KOPT-K1 (cell line): ENCODE data around the gene EVA1C.
"Not testable (repeated sequence)": the region's sequence is repeated elsewhere in the genome, so short reads cannot be mapped to it uniquely, and the experiment has no call there.

Experiments used
- H3K27ac ChIP-seq: fragments of 200-600 bp; sonication (generic); 2 replicates; pipeline ENCODE4 v1.5.1; 2016; ENCODE audit warnings: antibody characterized with exemption, mild to moderate bottlenecking, low read depth, low read length; ENCODE audit not compliant: poor library complexity, severe bottlenecking
- H3K36me3 ChIP-seq: fragments of 200-600 bp; sonication (generic); 2 replicates; pipeline ENCODE4 v1.5.1; 2017; ENCODE audit warnings: antibody characterized with exemption, mild to moderate bottlenecking, low read length, moderate library complexity; ENCODE audit not compliant: insufficient read depth
- H3K9me3 ChIP-seq: fragments of 200-600 bp; sonication (generic); 2 replicates; pipeline ENCODE4 v1.5.1; 2017; ENCODE audit warnings: antibody characterized with exemption, low read length, mild to moderate bottlenecking; ENCODE audit not compliant: insufficient read depth, poor library complexity, severe bottlenecking

EVA1C gene

DNA sequence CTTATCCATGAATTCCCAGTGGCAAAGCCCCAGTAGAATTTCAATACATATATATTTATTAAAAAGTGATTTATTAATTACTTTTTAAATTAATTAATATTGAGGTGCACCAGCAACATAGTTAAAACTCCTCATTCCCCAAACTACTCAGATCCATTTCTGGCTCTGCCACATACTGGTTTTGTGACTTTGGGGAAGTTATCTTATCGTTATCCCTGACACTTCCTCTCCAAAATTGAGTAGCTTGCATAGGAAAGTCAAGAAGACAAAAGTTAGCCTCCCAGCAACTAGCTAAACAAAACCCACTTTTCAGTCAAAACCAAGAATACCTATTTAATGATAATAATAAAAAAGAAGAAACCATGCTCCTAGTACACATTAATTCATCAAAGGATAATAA is 136.9 kb downstream of the EVA1C start:
- no peak overlapping the region for H3K27ac ChIP-seq
- H3K9me3 ChIP-seq: no peaks in the 10 kb centered on the region
- no peaks in the 10 kb centered on the region for H3K36me3 ChIP-seq

- Histone ChIP-seq H3K9me3 (no peaks in the 10 kb centered on the region), H3K27ac (no peak overlapping the region), H3K36me3 (no peaks in the 10 kb centered on the region)
Observed at GRCh38 chr21:32549886-32550285, 137.4 kb downstream of the EVA1C start.

DNA sequence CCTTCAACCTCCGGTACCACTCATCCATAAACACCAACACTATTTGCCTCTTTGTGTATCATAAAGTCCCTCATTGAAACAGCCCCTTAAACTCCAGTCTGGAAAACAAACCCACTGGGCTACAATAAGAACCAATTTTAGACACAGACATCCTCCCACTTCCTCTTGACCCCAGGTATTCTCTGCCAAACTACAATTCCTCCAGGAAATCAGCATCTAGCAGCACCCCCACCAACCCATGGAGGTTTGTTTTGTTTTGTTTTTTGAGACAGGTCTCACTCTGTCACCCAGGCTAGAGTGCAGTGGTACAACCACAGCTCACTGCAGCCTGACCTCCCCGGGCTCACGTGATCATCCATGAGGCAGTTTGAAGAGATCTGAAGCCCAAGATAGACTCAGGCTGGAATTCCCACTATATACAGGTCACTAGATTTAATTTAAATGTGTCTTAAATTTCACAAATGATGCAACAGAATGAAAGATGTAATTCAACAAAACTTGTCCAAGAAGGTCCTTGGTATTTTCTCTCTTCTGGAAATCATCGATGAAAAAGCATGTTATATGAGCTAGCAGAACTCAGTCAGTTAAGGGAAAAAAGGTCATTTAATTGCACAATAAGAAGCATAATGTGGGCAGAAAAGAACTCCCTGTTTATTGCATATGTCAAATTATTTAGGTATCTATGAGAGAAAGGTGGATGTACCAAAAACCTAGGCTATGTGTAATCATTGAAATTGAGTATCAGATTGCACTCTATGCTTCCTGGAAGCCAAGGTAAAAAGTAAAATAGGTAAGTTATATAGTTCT is 142.5 kb downstream of the EVA1C start:
- no peak overlapping the region for H3K27ac ChIP-seq
- H3K9me3 ChIP-seq: no peaks in the 10 kb centered on the region
- no peaks in the 10 kb centered on the region for H3K36me3 ChIP-seq

GRCh38 chr21:32558106-32558505 is 145.6 kb downstream of the EVA1C start:
- Histone ChIP-seq H3K27ac (no peak overlapping the region), H3K36me3 (no peaks in the 10 kb centered on the region), H3K9me3 (no peaks in the 10 kb centered on the region)

DNA sequence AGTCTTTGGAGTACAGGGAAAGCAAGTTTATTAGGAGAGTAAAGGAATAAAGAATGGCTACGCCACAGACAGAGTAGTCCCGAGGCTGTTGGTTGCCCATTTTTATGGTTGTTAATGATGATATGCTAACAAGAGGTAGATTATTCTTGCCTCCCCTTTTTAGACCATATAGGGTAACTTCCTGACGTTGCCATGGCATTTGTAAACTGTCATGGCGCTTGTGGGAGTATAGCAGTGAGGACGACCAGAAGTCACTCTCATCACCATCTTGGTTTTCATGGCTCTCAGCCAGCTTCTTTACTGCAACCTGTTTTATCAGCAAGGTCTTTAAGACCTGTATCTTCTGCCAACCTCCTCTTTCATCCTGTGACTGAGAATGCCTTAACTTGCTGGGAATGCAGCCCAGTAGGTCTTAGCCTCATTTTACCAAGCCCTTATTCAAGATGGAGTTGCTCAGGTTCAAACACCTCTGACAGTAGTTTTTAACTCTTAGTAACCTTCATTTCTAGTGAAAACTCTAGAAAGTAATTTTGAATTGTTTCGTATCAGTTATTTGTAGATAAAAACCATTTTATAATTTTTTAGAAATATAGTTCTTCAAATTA is 146.6 kb downstream of the EVA1C start:
- H3K36me3 ChIP-seq: no peaks in the 10 kb centered on the region
- peaks cover 5% of the 10 kb centered on the region for H3K9me3 ChIP-seq
- H3K27ac ChIP-seq: no peak overlapping the region

DNA sequence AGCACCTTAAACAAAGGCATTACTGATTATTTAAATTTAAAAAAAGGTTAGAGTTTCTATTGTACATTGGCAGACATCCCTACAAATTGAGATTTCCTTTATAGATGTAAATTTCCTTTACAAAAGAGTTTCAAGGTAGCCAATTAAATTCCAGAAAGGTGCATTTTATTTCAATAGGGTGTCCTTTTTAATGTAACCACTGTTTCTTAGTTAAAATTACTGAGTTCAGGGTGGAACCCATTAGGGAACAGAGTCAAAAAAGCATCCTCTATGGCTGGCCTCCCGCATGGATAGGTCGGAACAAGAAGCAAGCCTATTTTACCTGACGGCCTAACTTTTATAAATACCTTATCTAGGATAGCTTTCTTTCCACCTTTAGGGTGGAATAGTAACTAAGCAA is 148.4 kb downstream of the EVA1C start:
- no peaks in the 10 kb centered on the region for H3K36me3 ChIP-seq
- H3K9me3 ChIP-seq: peaks cover 15% of the 10 kb centered on the region

GRCh38 chr21:32561476-32561875 is 149.0 kb downstream of the EVA1C start:
- H3K27ac ChIP-seq, H3K36me3 ChIP-seq: not testable (repeated sequence)
- H3K9me3 ChIP-seq: peaks cover 15% of the 10 kb centered on the region

More for the DNA sequence above, 148.4 kb downstream of the EVA1C start:
- H3K27ac ChIP-seq: no peak overlapping the region

- Histone ChIP-seq H3K9me3 (peaks cover 15% of the 10 kb centered on the region), H3K36me3 (no peaks in the 10 kb centered on the region), H3K27ac (no peak overlapping the region)
Observed at GRCh38 chr21:32562426-32562825, 149.9 kb downstream of the EVA1C start.

DNA sequence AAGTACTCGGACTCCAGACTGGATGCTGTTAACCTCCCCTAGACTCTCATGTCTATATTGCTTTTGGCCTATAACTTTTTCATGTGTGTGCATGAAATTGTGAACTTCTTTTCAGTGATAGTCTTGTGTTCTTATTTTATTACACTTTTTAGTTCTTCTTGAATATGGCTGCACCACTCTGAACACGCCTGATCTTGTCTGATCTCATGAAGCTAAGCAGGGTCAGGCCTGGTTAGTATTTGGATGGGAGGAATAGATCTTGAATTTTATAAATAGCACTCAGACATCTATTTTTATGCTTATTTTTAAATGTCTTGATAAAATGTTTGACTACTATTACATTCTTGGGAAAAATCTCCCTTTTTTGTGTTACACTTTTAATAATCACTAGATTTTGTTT is 150.4 kb downstream of the EVA1C start:
- Histone ChIP-seq H3K9me3 (peaks cover 15% of the 10 kb centered on the region), H3K27ac (no peak overlapping the region), H3K36me3 (no peaks in the 10 kb centered on the region)
